HG02759 (cell line): ENCODE measurements around the gene AHSP.
"Not testable (repeated sequence)": the region's sequence is repeated elsewhere in the genome, so short reads cannot be mapped to it uniquely, and the experiment has no call there.

ENCODE experiments used
- ATAC-seq: cut with Tn5 transposase; IDR thresholded peaks from one replicate; pipeline ENCODE4 v1.9.1; 2021; ENCODE audit warnings: mild to moderate bottlenecking, moderate library complexity; ENCODE audit not compliant: unreplicated experiment

The AHSP gene

DNA sequence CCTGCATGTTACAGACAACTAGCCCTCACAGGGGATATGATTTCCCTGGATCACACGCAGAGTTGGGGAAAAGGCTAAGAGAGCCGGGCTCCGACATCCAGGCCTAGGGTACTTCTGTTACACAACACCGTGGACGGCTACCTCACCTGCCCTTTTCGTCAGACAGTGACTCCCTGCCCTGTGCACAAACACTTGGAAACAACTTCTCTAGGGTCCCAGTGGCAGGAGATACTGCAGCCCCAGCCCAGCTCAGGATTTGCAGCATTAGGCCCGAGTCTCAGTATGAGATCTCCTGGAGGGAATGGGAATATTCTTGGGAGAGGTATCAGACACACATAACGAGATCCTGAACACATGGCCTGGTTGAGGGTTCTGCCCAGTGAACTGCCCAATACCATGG lies 27.8 kb upstream of the AHSP start:
- no peak for ATAC-seq

DNA sequence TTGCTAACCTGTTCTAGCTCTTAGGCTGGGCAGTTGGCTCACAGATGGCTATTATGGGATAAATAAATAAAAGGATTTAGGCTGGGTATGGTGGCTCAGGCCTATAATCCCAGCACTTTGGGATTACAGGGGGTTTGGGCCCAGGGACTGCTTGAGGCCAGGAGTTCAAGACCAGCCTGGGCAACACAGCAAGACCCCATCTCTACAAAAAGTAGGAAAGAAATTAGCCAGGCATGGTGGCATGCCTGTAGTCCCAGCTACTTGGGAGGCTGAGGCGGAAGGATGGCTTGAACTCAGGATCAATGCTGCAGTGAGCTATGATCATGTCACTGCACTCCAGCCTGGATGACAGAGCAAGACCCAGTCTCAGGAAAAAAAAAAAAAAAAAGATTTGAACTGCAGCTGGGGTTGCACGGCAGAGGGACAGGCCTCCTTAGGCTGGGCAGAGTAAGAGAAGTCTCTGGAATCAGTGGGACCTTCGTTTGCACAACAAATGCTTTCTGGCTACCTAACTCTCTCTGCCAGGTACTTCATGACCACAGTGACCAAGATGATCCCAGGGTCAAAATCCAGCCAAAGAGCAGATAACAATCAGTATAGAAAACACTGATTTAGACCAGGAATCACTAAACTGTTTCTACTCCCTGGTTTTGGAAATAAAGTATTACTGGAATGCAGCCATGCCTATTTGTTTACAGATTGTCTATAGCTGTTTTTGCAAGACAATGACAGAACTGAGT lies 26.3 kb upstream of the AHSP start:
- ATAC-seq, result no peak

GRCh38 chr16:31501966-31502348 lies 25.7 kb upstream of the AHSP start:
- ATAC-seq, result no peak

DNA sequence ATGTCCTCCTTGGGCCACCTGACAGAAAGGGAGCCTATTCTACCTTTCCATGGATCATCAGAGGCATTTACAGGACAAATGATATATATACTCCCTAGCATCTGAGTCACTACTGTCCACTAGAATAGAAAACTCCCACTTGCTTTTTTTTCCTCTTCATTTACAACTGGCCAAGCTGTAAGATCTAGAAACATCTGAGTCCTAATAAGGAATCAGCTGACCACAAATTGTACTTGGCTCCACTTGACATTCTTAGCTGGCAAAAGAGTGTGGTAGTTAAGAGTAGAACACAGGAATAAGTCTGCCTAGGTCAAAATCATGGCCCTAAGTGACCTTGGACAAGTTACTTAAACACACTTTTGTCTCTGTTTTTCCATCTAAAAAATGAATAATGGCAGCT lies 24.7 kb upstream of the AHSP start:
- no peak for ATAC-seq

- ATAC-seq, result not testable (repeated sequence)
Observed at GRCh38 chr16:31503555-31503954, 24.1 kb upstream of the AHSP start.

GRCh38 chr16:31504159-31504558 lies 23.5 kb upstream of the AHSP start:
- ATAC-seq, result no peak

GRCh38 chr16:31505483-31505882 lies 22.2 kb upstream of the AHSP start:
- ATAC-seq, result peak; percentile 42

GRCh38 chr16:31507617-31507928 lies 20.1 kb upstream of the AHSP start:
- ATAC-seq, result peak; percentile 3

DNA sequence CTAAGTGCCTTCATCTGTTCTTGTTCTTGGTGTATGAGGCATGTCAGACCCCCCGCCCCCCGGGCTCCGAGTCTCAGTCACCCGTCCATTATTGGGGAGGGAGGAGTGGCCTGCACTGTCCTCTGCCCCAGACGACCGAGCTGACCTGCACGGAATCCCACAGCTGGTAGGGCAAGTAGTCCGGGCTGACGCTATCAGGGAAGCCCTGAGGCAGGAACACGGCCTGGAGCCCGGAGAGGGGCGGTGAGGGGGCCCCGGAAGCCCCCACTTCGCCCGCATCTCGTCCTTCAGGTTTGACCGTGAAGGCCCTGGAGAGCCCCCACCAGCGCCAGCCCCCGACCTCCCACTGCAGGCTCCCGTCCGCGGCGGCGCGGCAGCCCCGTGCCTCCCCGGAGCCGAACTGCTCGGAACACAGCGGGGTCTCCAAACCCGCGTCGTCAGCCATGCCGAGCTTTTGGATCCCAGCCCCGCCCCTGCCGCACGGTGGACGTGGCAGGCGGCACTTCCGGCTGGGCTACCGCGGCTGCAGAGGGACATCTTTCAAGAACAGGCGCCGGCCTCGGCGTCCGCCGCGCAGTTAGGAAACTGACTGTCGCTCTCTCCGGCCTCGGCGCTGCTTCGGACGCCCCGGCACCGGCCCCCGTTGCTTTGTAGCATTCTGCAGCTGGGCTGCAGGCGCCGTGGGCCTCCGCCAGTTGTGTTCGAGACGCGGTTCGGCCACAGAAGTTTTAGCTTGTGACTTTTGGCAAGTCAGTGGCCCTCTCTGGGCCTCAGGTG lies 19.6 kb upstream of the AHSP start, which contains the start of gene RUSF1:
Gene RUSF1, minus strand, starts transcription at position 463 of the 777 bp plus-strand sequence. Its CDS starts 18 bp downstream, at position 445.
- peak; percentile 93 for ATAC-seq

DNA sequence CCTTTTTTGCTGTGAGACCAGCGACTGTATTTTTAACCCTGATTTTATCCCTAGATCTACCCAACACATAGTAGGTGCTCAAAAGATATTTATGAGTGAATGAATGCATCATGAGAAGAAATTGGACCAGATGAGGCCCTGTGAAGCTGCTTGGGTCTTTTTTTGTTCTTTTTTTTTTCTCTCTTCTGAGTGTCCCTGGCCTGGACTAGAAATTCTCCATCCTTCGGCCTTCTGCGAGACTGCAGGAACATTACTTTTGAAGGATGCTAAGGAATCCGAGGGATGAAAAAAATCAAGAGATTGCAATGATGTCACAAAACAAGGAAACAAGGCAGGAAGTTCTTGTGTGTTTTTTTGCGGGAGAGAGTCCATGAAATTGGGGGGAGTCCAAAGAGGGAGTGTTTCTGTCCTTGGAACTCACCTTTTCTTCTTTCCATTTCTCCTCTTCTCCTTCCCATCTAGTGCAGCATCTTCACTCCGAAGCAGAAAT lies 18.9 kb upstream of the AHSP start:
- ATAC-seq, result no peak

DNA sequence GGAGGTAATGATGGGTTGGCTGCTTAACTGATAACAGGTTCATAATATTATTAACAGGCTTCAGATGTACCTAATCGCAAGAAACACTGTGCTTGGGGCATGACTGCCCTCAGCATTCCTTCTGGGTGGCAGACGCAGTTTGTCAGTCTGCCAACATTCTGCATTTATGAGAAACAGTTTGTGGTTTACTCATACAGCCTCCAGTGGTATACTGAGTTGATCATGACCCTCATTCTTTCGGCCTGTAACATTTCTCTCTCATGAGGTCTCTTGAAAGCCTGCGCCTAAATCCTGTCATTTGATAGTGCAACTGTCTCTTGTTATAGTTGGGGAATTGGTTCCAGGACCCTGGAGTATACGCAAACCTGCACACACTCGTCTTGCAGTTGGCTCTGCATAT lies 14.6 kb upstream of the AHSP start:
- no peak for ATAC-seq

DNA sequence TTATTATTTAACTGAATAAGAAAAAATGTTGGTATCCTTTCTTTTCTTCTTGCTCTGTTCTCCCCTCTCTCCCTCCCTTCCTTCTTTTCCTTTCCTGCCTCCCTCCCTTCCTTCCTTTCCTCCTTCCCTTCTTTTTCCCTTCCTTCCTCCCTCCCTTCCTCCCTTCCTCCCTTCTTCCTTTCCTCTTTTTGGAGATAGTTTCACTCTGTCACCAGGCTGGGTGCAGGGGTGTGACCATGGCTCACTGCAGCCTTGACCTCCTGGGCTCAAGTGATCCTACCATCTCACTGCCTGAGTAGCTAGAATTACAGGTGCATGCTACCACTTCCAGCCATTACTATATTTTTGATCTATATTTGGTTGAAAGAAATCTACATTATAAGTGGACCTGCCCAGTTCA lies 13.8 kb upstream of the AHSP start:
- no peak for ATAC-seq

GRCh38 chr16:31517800-31518402 lies 9.8 kb upstream of the AHSP start:
- ATAC-seq, result no peak

DNA sequence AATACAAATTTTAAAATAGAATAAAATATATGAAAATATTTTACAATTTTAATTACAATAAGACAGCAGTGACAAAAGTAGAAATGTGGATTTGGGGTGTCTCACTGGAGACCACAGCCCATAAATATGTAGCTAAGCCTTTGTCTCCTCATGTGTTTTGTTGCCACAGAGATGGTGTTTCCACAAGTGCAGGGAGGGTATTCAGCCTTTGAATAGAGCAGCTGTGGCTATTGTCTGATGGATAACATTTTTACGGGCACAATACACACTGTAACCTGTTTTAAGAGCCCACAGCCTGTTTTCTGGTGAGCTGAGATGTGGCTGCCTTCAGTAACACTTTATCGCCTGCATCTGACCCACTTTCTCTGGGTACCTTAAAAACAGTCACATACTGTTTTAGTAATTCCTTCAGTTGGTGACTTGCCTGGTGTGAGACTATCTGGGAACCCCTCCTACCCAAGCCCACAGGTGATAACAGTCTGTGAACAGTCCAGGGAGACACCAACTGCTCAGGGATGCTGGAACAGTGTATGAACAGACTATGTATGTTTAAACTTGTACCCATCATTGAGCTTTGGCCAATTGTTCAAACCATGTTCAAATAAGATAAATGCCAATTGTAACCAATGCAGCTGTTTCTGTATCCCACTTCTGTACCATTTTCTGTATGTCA lies 7.8 kb upstream of the AHSP start:
- ATAC-seq, result no peak

GRCh38 chr16:31521368-31521767 lies 6.3 kb upstream of the AHSP start:
- no peak for ATAC-seq

DNA sequence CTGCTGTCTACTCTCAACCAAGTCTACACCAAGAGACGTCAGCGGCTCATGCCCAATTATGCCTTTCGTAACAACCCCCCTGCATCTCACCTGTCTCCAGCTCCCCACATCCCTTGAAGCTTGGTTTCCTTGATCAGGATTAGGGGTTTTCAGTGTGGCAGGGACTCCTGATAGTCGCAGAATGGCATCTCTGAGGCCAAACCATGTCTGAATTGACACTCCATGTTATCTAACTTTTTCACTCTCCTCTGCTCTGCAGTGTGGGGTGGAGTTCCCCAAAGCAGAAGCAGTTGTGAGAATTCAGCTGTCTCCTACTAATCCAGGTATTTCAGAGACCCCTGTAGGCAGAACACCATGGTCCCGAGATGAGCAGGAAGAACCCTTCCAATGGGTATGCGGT lies 5.6 kb upstream of the AHSP start:
- ATAC-seq, result no peak

GRCh38 chr16:31523768-31524167 lies 3.9 kb upstream of the AHSP start:
- ATAC-seq, result not testable (repeated sequence)

- no peak for ATAC-seq
Observed at GRCh38 chr16:31525113-31525512, 2.6 kb upstream of the AHSP start.

GRCh38 chr16:31528523-31529107 lies 915 bp downstream of the AHSP start:
- ATAC-seq, result no peak

DNA sequence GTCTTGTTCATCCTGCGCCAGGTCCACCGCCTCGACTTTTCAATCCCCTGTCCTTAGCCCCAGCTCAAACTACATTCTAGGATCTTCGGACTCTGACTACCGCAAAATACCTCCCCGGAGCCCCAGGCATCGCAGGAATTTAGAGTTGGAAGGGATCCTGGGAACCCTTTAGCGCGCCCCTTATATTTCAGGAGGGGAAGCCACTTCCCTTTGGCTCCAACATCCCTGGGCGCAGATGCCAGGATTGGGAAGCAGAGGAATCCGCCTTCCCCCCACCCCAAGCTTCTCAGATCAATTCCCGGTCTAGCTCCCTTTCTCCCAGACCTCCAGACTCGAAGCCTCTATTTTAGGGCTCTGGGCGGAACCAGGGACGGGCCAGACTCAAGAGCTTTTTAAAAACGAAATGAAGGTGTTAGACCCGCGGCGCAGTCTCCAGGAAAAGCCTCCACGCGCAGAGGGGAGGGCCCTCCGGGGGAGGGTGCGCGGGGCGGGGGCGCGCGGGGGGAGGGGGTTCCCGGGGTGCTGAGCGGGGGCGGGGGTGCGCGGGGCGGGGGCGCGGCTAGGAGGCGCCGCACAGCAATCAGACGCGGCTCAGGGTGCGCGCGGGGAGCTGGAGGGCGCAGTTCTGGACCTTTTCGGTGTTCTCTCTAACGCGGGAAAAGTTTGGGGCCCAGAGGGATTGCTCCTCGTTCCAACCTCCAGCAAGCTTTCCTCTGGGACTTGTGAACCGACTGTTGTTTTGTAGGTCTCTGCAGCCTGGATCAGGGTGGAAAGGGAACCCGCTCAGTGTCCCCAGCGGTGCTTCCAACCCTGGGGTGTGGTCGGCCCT lies 1.6 kb downstream of the AHSP start:
- ATAC-seq, result no peak
